ENCODE measurements around the gene PIPOX.

PIPOX gene

GRCh38 chr17:29102046-29102445 lies 59.1 kb downstream of the PIPOX start:
- DNase-seq: no peak

GRCh38 chr17:29102741-29103181 lies 59.8 kb downstream of the PIPOX start:
- DNase-seq: no peak

DNA sequence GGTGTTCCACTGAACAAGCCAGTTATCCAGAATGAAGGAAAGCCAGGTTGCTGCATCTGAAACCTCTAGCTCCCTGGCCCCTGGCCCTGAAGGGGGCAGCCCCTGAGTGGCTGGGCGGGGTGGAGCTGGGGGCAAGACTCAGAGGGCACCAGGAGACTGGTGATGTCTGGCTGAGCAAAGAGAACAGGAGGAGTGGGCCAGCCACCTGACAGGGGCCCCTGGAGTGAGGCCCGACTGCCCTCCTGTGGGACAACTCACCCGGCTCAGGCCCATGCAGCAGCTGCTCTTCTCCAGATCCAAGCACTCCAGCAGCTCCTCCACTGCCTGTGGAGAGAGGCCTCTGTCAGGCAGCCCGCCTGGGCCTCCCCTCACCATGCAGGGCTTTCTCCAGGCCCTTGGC lies 60.4 kb downstream of the PIPOX start:
- no peak for DNase-seq
